Measurements from ENCODE around the gene TRMT10C. TPM values are rescaled to one million over a fixed set of nuclear protein-coding genes. Genes with fewer than 3 reads are reported as not detected.
"Not testable (repeated sequence)": the region's sequence is repeated elsewhere in the genome, so short reads cannot be mapped to it uniquely, and the experiment has no call there.

TRMT10C gene
- total and polyA plus RNA-seq, 2 donors (not counting 1 experiment from before 2014, with no cell fraction given): 20.6 to 23.8 TPM

- not testable (repeated sequence) for H3K27me3 ChIP-seq (ENCODE audit: control insufficient read depth, insufficient read depth, low read length); H3K4me2 ChIP-seq (ENCODE audit: extremely low read depth, insufficient read depth, low read length); H3K4me1 ChIP-seq (ENCODE audit: control insufficient read depth, extremely low read depth, insufficient read depth, low read length); H2AFZ ChIP-seq (ENCODE audit: low read length); H4K20me1 ChIP-seq (ENCODE audit: control insufficient read depth, extremely low read depth, insufficient read depth, low read length); H3K4me3 ChIP-seq (replicated peaks in 1 of 4; ENCODE audit: control extremely low read depth in 1 of 4, insufficient read depth in 1 of 4, low read depth in 3 of 4, low read length in 4 of 4); DNase-seq (ENCODE audit: low read depth in 2 of 2); H3K27ac ChIP-seq (ENCODE audit: insufficient read depth, low read length); H3K36me3 ChIP-seq (ENCODE audit: control insufficient read depth, insufficient read depth, low read length); H3K9me3 ChIP-seq (ENCODE audit: control insufficient read depth, insufficient read depth, low read depth, low read length); H3K9ac ChIP-seq (ENCODE audit: insufficient read depth, low read length); H3K79me2 ChIP-seq (ENCODE audit: control insufficient read depth, insufficient read depth, low read length)
These were observed 8.3 kb upstream of the TRMT10C start for GRCh38 chr3:101553381-101553780.

- Histone ChIP-seq H3K4me1 (ENCODE audit: control insufficient read depth, extremely low read depth, insufficient read depth, low read length) (no peaks in the 10 kb centered on the region), H3K4me2 (ENCODE audit: extremely low read depth, insufficient read depth, low read length) (no peak overlapping the region), H2AFZ (ENCODE audit: low read length) (no peak overlapping the region), H4K20me1 (ENCODE audit: control insufficient read depth, extremely low read depth, insufficient read depth, low read length) (no peaks in the 10 kb centered on the region), H3K79me2 (ENCODE audit: control insufficient read depth, insufficient read depth, low read length) (no peaks in the 10 kb centered on the region), H3K36me3 (ENCODE audit: control insufficient read depth, insufficient read depth, low read length) (no peaks in the 10 kb centered on the region), H3K9ac (ENCODE audit: insufficient read depth, low read length) (no peak overlapping the region), H3K27ac (ENCODE audit: insufficient read depth, low read length) (no peak overlapping the region), H3K9me3 (ENCODE audit: control insufficient read depth, insufficient read depth, low read depth, low read length) (no peaks in the 10 kb centered on the region), H3K27me3 (ENCODE audit: control insufficient read depth, insufficient read depth, low read length) (peaks cover 2% of the 10 kb centered on the region), H3K4me3 (replicated peaks in 1 of 4; ENCODE audit: control extremely low read depth in 1 of 4, insufficient read depth in 1 of 4, low read depth in 3 of 4, low read length in 4 of 4) (no peak overlapping the region)
- DNase-seq (ENCODE audit: low read depth in 2 of 2): no peak
- TF ChIP-seq EZH2 (IDR thresholded peaks at IDR 0.05; ENCODE audit: low read length, missing control alignments): no peak
- TF ChIP-seq CTCF (conservative IDR thresholded peaks at IDR 0.05 in 1 of 2, IDR thresholded peaks at IDR 0.05 in 1 of 2; ENCODE audit: low read depth in 1 of 2, low read length in 2 of 2): no peak
These were observed 5.6 kb upstream of the TRMT10C start for GRCh38 chr3:101556064-101556463.

GRCh38 chr3:101567528-101568317 lies 6.1 kb downstream of the TRMT10C start:
- H3K9ac ChIP-seq (ENCODE audit: insufficient read depth, low read length): no peak overlapping the region

More at GRCh38 chr3:101567528-101568317, 6.1 kb downstream of the TRMT10C start:
- no peaks in the 10 kb centered on the region for H3K4me1 ChIP-seq (ENCODE audit: control insufficient read depth, extremely low read depth, insufficient read depth, low read length)
- H3K27me3 ChIP-seq (ENCODE audit: control insufficient read depth, insufficient read depth, low read length): no peaks in the 10 kb centered on the region
- no peak overlapping the region for H2AFZ ChIP-seq (ENCODE audit: low read length)
- peak; percentile 45 to 59 for DNase-seq (ENCODE audit: low read depth in 2 of 2)
- H3K9me3 ChIP-seq (ENCODE audit: control insufficient read depth, insufficient read depth, low read depth, low read length): no peaks in the 10 kb centered on the region
- peak overlapping the region; percentile 34 for H3K4me2 ChIP-seq (ENCODE audit: extremely low read depth, insufficient read depth, low read length)
- TF ChIP-seq CTCF (conservative IDR thresholded peaks at IDR 0.05 in 1 of 2, IDR thresholded peaks at IDR 0.05 in 1 of 2; ENCODE audit: low read depth in 1 of 2, low read length in 2 of 2): no peak
- TF ChIP-seq EZH2 (IDR thresholded peaks at IDR 0.05; ENCODE audit: low read length, missing control alignments): no peak
- peaks cover 3% of the 10 kb centered on the region for H3K36me3 ChIP-seq (ENCODE audit: control insufficient read depth, insufficient read depth, low read length)
- no peaks in the 10 kb centered on the region for H4K20me1 ChIP-seq (ENCODE audit: control insufficient read depth, extremely low read depth, insufficient read depth, low read length)
- H3K4me3 ChIP-seq (replicated peaks in 1 of 4; ENCODE audit: control extremely low read depth in 1 of 4, insufficient read depth in 1 of 4, low read depth in 3 of 4, low read length in 4 of 4): no peak overlapping the region
- no peak overlapping the region for H3K27ac ChIP-seq (ENCODE audit: insufficient read depth, low read length)
- peaks cover 29% of the 10 kb centered on the region for H3K79me2 ChIP-seq (ENCODE audit: control insufficient read depth, insufficient read depth, low read length)

Data from fibroblast of lung (primary cell).